Glutamatergic neuron (in vitro differentiated cells): ENCODE results near the gene IFITM10. TPM values are rescaled to one million over a fixed set of nuclear protein-coding genes. Genes with fewer than 3 reads are reported as not detected.
A peak's percentile ranks its signal among the peaks of the same experiment; 100 is the strongest.

Experiments used
- DNase-seq: peaks from one replicate; pipeline ENCODE4 v3.0.0; 2022
- H3K27ac Mint-ChIP-seq: one replicate; pipeline ENCODE4 v1.8.0; 2020; ENCODE audit warnings: mild to moderate bottlenecking, mixed read lengths, inconsistent platforms; ENCODE audit not compliant: unreplicated experiment
- H3K27me3 Mint-ChIP-seq: one replicate; pipeline ENCODE4 v1.8.0; 2020; ENCODE audit warnings: mild to moderate bottlenecking, moderate library complexity, mixed read lengths, inconsistent platforms; ENCODE audit not compliant: unreplicated experiment
- H3K36me3 Mint-ChIP-seq: one replicate; pipeline ENCODE4 v1.8.0; 2020; ENCODE audit warnings: mild to moderate bottlenecking, mixed read lengths, inconsistent platforms; ENCODE audit not compliant: unreplicated experiment
- H3K4me1 Mint-ChIP-seq: one replicate; pipeline ENCODE4 v1.8.0; 2020; ENCODE audit warnings: mild to moderate bottlenecking, low read depth, mixed read lengths, inconsistent platforms; ENCODE audit not compliant: unreplicated experiment
- H3K4me3 Mint-ChIP-seq: one replicate; pipeline ENCODE4 v1.8.0; 2020; ENCODE audit warnings: mild to moderate bottlenecking, mixed read lengths, inconsistent platforms; ENCODE audit not compliant: unreplicated experiment
- H3K9me3 Mint-ChIP-seq: one replicate; pipeline ENCODE4 v1.8.0; 2020; ENCODE audit warnings: mild to moderate bottlenecking, moderate library complexity, mixed read lengths, inconsistent platforms; ENCODE audit not compliant: unreplicated experiment
- total RNA-seq: library from RNA; stranded (reverse); fragmentation: NEBNext Ultra II Directional; extraction: Animal tissue kit (Norgen Biotek cat#: 25700); gene quantifications from one replicate; pipeline ENCODE4 v1.2.1, GENCODE V29; 2021; ENCODE audit not compliant: unreplicated experiment
- TF ChIP-seq, protein P1 (sequence below): fragments of 200-600 bp; sonication (generic); IDR thresholded peaks from one replicate; pipeline ENCODE4 v1.5.0; 2021; ENCODE audit not compliant: partially characterized antibody, unreplicated experiment

The IFITM10 gene
- total RNA-seq, 1 donor from 2014 or later: 5.4 TPM

GRCh38 chr11:1766719-1767398 is 16.5 kb upstream of the IFITM10 start:
- Mint-ChIP-seq H3K4me1 (no peaks in the 10 kb centered on the region), H3K27me3 (peaks cover 4% of the 10 kb centered on the region), H3K4me3 (no peak overlapping the region), H3K27ac (no peak overlapping the region), H3K36me3 (peaks cover 10% of the 10 kb centered on the region), H3K9me3 (peaks cover 10% of the 10 kb centered on the region)
- peak; percentile 4 for DNase-seq
- TF ChIP-seq, protein P1, sequence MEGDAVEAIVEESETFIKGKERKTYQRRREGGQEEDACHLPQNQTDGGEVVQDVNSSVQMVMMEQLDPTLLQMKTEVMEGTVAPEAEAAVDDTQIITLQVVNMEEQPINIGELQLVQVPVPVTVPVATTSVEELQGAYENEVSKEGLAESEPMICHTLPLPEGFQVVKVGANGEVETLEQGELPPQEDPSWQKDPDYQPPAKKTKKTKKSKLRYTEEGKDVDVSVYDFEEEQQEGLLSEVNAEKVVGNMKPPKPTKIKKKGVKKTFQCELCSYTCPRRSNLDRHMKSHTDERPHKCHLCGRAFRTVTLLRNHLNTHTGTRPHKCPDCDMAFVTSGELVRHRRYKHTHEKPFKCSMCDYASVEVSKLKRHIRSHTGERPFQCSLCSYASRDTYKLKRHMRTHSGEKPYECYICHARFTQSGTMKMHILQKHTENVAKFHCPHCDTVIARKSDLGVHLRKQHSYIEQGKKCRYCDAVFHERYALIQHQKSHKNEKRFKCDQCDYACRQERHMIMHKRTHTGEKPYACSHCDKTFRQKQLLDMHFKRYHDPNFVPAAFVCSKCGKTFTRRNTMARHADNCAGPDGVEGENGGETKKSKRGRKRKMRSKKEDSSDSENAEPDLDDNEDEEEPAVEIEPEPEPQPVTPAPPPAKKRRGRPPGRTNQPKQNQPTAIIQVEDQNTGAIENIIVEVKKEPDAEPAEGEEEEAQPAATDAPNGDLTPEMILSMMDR: no peak

DNA sequence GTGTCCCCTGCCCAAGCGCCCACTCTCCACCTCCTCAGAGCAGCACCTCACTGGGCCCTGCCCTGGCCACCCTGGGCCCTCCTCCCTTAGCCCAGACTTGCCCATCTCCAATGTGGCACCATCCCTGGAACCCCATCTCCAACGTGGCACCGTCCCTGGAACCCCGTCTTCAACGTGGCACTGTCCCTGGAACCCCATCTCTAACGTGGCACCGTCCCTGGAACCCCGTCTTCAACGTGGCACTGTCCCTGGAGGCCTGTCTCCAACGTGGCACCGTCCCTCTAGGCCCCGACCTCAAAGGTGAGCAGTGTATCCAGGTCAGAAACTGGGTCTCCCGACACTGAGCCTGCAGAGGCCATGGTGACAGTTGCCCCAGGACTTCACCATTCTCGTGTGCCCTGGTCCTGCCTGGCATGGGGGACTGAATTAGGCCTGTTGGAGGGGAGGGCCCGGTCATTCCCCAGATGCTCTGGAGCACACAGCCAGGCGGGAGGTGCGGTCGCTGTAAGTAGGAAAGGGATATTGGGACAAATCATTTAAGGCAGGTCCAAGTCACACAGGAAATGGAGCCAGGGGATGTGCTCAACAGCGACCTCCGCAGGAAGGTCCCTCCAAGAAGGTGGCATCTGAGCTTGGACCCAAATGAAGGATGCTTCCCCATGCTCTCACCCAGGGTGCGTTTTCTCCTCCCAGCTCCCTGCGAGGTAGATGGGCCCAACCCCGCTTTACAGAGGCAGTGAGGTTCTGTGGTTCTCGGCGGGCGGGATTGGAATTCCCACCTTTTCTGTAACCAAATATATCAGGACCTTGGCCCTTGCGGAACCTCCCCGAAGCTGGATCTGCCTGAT is 15.7 kb upstream of the IFITM10 start:
- Mint-ChIP-seq H3K36me3 (peaks cover 10% of the 10 kb centered on the region), H3K9me3 (peaks cover 10% of the 10 kb centered on the region), H3K27ac (no peak overlapping the region), H3K4me3 (no peak overlapping the region), H3K4me1 (no peaks in the 10 kb centered on the region), H3K27me3 (peaks cover 4% of the 10 kb centered on the region)
- DNase-seq: peak; percentile 19
- TF ChIP-seq, protein P1: no peak

DNA sequence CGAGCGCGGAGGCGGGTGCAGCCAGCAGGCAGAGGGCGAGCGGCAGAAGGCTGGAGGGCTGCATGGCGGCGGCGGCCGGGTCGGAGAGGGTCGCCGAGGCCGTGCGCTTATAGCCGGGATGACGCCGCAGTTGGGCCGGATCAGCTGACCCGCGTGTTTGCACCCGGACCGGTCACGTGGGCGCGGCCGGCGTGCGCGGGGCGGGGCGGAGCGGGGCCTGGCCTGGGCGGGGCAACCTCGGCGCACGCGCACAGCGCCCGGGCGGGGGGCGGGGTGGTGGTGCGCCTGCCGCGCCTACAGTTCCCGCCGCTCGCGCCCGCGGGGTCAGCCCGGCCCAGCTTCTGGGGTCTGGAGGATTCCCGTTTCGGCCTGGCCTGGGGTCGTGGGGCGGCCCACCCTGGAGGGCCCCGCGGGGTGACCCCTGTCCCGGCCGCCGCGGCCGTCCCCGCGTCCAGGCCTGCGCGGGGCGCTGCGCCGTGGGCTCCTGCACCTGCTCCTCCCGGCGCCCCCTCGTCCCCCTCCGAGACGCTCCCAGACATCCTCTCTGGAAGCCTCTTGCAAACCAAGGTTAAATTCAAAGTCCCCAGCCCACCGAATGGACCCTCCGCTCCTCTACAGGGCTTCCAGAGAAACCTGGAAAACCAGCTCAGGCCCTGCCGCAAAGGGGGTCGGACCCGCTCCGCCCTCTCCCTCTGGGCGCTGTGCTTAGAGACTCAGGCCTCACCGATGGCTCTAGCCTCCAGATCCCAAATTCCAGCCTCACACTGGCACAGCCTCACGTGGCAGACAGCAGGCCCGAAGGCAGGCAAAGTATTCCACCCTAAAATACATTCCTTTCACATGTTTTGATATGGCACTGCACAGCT is 13.6 kb upstream of the IFITM10 start, which contains the start of gene CTSD:
TSS of gene CTSD (minus strand) at position 132 of the 866 bp plus-strand sequence. CDS start at position 64, 68 bp downstream.
- peak within 1 kb of the TSS; percentile 90 for H3K4me3 Mint-ChIP-seq

GRCh38 chr11:1763336-1763795 is 13.0 kb upstream of the IFITM10 start:
- TF ChIP-seq, protein P1: no peak
- DNase-seq: peak; percentile 31
- Mint-ChIP-seq H3K4me1 (no peaks in the 10 kb centered on the region), H3K27me3 (peaks cover 4% of the 10 kb centered on the region), H3K4me3 (peak overlapping the region; percentile 74), H3K36me3 (no peaks in the 10 kb centered on the region), H3K27ac (no peak overlapping the region), H3K9me3 (peaks cover 6% of the 10 kb centered on the region)

More for the DNA sequence above, 13.6 kb upstream of the IFITM10 start, which contains the start of gene CTSD:
- H3K4me1 Mint-ChIP-seq: no peaks in the 10 kb centered on the region
- TF ChIP-seq, protein P1: no peak
- H3K27me3 Mint-ChIP-seq: peaks cover 4% of the 10 kb centered on the region
- peak; percentile 95 for DNase-seq
- H3K36me3 Mint-ChIP-seq: no peaks in the 10 kb centered on the region
- H3K27ac Mint-ChIP-seq: peak within 1 kb of the TSS; percentile 90
- H3K9me3 Mint-ChIP-seq: peaks cover 6% of the 10 kb centered on the region
